Neural crest cell (in vitro differentiated cells): ENCODE measurements around the gene LYG1. TPM values are rescaled to one million over a fixed set of nuclear protein-coding genes. Genes with fewer than 3 reads are reported as not detected.

Source experiments
- DNase-seq: peaks from one replicate; pipeline ENCODE4 v3.0.0; 2021; ENCODE audit warnings: low read depth, mixed read lengths, low spot score
- H3K27ac Mint-ChIP-seq: one replicate; pipeline ENCODE4 v1.8.0; 2021; ENCODE audit warnings: mild to moderate bottlenecking, mixed read lengths; ENCODE audit not compliant: unreplicated experiment
- H3K27me3 Mint-ChIP-seq: 2 replicates; pipeline ENCODE4 v1.8.0; 2021; ENCODE audit warnings: low read depth, mild to moderate bottlenecking, mixed read lengths
- H3K36me3 Mint-ChIP-seq: 2 replicates; pipeline ENCODE4 v1.8.0; 2021; ENCODE audit warnings: low read depth, mild to moderate bottlenecking, mixed read lengths
- H3K4me1 Mint-ChIP-seq: 2 replicates; pipeline ENCODE4 v1.8.0; 2021; ENCODE audit warnings: mixed read lengths
- H3K4me3 Mint-ChIP-seq: one replicate; pipeline ENCODE4 v1.8.0; 2021; ENCODE audit warnings: mild to moderate bottlenecking, mixed read lengths
- H3K9me3 Mint-ChIP-seq: 2 replicates; pipeline ENCODE4 v1.8.0; 2021; ENCODE audit warnings: mixed read lengths
- total RNA-seq: library from RNA; stranded (reverse); gene quantifications from 2 replicates; pipeline ENCODE4 v1.2.1, GENCODE V29; 2021
- TF ChIP-seq, protein P1 (sequence below): fragments of 200-600 bp; sonication (generic); conservative IDR thresholded peaks from 2 replicates; pipeline ENCODE4 v1.5.0; 2021; ENCODE audit warnings: antibody characterized with exemption, mild to moderate bottlenecking

The LYG1 gene
- total RNA-seq, 1 donor from 2014 or later: 1.7 TPM

DNA sequence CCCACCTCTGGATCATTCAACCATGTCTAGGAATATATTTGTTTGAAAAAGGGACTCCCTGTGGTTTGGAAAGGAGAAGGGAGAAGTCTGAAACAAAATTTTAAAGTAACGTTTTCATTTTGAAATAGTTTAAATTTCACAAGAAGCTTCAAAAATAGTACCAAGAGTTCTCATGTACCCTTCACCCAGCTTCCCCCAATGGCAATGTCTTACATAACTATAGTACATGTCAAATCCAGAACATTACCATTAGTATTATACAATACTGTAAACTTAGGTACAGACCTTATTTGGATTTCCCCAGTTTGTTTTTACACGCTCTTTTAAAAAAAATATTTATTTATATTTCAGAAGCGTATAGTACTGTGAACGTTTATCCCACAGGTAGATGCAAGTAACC is 41.5 kb downstream of the LYG1 start:
- TF ChIP-seq, protein P1, sequence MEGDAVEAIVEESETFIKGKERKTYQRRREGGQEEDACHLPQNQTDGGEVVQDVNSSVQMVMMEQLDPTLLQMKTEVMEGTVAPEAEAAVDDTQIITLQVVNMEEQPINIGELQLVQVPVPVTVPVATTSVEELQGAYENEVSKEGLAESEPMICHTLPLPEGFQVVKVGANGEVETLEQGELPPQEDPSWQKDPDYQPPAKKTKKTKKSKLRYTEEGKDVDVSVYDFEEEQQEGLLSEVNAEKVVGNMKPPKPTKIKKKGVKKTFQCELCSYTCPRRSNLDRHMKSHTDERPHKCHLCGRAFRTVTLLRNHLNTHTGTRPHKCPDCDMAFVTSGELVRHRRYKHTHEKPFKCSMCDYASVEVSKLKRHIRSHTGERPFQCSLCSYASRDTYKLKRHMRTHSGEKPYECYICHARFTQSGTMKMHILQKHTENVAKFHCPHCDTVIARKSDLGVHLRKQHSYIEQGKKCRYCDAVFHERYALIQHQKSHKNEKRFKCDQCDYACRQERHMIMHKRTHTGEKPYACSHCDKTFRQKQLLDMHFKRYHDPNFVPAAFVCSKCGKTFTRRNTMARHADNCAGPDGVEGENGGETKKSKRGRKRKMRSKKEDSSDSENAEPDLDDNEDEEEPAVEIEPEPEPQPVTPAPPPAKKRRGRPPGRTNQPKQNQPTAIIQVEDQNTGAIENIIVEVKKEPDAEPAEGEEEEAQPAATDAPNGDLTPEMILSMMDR: no peak
- Mint-ChIP-seq H3K27me3 (no peaks in the 10 kb centered on the region), H3K36me3 (peaks cover 2% of the 10 kb centered on the region), H3K4me3 (no peak overlapping the region), H3K4me1 (no peaks in the 10 kb centered on the region), H3K27ac (no peak overlapping the region), H3K9me3 (no peaks in the 10 kb centered on the region)
- no peak for DNase-seq

DNA sequence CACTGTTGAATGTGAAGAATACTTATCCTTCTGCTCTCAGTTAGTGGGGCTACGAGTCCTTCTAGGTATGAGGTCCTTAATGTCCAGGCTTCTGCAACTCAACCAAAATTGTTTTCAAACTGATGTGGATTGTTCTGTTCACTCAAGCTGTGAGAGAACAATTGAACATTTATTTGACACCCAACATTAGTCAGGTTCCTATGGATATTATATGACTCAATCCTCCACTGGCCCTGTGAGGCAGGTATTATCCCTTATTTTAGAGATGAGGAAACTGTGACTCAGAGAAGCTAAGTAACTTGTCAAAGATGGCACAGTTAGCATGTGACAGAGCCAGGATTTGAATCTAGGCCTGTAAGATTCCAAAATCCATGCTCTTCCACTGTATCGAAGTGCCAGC is 44.3 kb downstream of the LYG1 start:
- Mint-ChIP-seq H3K27me3 (no peaks in the 10 kb centered on the region), H3K27ac (no peak overlapping the region), H3K36me3 (peaks cover 3% of the 10 kb centered on the region), H3K4me3 (no peak overlapping the region), H3K9me3 (peaks cover 3% of the 10 kb centered on the region), H3K4me1 (no peaks in the 10 kb centered on the region)
- DNase-seq: no peak
- TF ChIP-seq, protein P1: no peak

DNA sequence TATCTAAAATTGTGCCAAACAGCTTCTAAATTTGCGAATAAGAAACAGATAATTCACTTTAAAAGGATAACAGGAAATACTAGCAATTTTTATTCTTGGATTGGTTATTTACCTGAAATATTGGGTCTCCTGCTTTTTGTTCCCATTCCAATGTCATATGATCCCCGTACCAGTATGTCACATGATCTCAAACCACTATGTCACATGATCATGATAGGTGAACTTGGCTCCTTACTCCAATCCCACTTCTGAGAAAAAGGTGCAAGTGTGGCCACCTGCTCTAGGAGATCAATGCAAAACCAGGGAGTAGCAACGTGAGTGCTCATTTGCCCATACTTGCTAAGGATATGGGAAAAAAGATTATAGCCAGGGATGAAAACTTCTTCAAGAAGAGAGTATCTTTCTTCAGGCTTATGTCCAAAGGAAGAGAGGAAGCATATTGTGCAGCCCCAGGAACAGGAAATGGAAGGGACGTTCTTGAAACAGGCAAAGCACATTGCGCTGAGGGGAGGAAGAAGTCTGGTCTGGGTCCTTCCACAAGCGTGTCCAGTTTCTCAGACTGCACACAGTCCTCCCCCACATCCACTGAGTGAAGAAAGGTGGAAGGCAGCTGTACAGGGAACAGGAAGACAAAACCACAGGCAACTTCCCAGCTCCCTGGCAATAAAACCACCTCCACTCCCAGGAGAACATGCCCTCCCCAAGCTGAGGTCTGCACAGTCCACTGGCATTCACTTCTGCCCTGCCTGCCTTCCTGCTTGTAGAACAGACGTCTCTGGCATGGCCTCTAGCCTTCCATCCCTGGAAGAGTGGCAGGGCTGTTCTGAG is 45.3 kb downstream of the LYG1 start, which contains the start of gene LYG2:
TSS of gene LYG2 (minus strand) at position 176 of the 828 bp plus-strand sequence. CDS start 1,406 bp downstream, outside the sequence.
- H3K27ac Mint-ChIP-seq: no peak within 1 kb of the TSS
- no peak for DNase-seq
- H3K4me1 Mint-ChIP-seq: no peaks in the 10 kb centered on the region
- TF ChIP-seq, protein P1: no peak
- H3K36me3 Mint-ChIP-seq: peaks cover 5% of the 10 kb centered on the region
- no peaks in the 10 kb centered on the region for H3K27me3 Mint-ChIP-seq
- no peak within 1 kb of the TSS for H3K4me3 Mint-ChIP-seq
- peaks cover 5% of the 10 kb centered on the region for H3K9me3 Mint-ChIP-seq

DNA sequence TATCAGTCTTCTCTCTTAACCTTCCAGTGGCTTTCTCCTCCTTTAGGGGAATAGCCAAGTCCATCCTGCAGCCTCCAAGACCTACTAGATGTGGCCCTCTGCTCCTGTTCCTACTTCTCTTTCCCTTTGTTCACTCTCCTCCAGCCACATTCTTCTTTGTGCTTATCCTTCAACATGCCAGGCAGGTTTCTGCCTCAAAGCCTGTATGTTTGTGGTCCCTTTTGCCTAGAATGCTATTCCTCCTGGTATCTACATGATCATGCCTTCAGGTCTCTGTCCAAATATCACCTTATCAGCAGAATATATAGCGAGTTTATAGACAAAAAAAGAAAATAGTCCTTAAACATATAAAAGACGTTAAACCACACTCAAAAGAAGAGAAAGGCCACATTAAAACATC is 51.0 kb downstream of the LYG1 start:
- Mint-ChIP-seq H3K27me3 (no peaks in the 10 kb centered on the region), H3K9me3 (peaks cover 10% of the 10 kb centered on the region), H3K4me1 (no peaks in the 10 kb centered on the region), H3K27ac (no peak overlapping the region), H3K4me3 (no peak overlapping the region), H3K36me3 (peaks cover 21% of the 10 kb centered on the region)
- DNase-seq: no peak
- TF ChIP-seq, protein P1: no peak

DNA sequence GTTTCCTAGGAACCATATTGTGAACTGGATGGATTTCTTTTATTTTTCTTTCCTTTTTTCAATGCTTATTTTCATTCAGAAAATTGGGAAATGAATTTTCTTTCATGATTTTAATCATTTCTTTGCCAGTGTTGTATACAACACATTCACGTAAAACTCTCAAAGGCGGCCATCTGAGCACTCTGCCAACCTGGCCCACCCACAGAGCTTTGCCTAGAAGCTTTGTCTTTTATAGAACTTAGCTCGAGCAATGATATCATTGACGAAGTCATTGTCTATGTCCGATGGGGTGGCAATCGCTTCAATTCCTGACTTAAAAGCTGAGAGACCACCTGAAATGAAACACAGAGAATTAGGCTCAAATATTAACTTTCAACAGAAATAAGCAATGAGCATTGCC is 58.8 kb downstream of the LYG1 start:
- TF ChIP-seq, protein P1: no peak
- no peaks in the 10 kb centered on the region for H3K4me1 Mint-ChIP-seq
- H3K4me3 Mint-ChIP-seq: no peak overlapping the region
- peaks cover 10% of the 10 kb centered on the region for H3K36me3 Mint-ChIP-seq
- H3K27me3 Mint-ChIP-seq: no peaks in the 10 kb centered on the region
- no peak overlapping the region for H3K27ac Mint-ChIP-seq
- no peak for DNase-seq
- no peaks in the 10 kb centered on the region for H3K9me3 Mint-ChIP-seq
